ENCODE measurements around the gene HIPK3. TPM values are rescaled to one million over a fixed set of nuclear protein-coding genes. Genes with fewer than 3 reads are reported as not detected.
"Not testable (repeated sequence)": the region's sequence is repeated elsewhere in the genome, so short reads cannot be mapped to it uniquely, and the experiment has no call there.

Gene HIPK3
- polyA plus RNA-seq, 4 donors: 9.5 to 40.7 (median 20.0) TPM

GRCh38 chr11:33256031-33256812 lies 959 bp upstream of the HIPK3 start:
- 35 to 67% (median 63%) methylated on average over 12 of the region's 12 CpGs for WGBS, 3 donors
- peak overlapping the region; percentile 95 to 100 (median 100) for H3K27ac ChIP-seq (ENCODE audit: low read depth in 1 of 3, low read length in 2 of 3)
- H3K9me3 ChIP-seq (ENCODE audit: control insufficient read depth in 2 of 2, insufficient read depth in 1 of 2, low read depth in 1 of 2, low read length in 1 of 2): no peaks in the 10 kb centered on the region
- no peaks in the 10 kb centered on the region for H3K27me3 ChIP-seq (ENCODE audit: control insufficient read depth in 3 of 3, insufficient read depth in 3 of 3, low read length in 3 of 3)
- DNase-seq (no peak), FAIRE-seq (no peak)
- H3K4me1 ChIP-seq (ENCODE audit: control insufficient read depth in 3 of 3, insufficient read depth in 2 of 3, low read depth in 1 of 3, low read length in 2 of 3): peaks cover 0 to 4% (median 2%) of the 10 kb centered on the region in 3 donors
- no peaks in the 10 kb centered on the region for H3K36me3 ChIP-seq (ENCODE audit: control insufficient read depth in 3 of 3, insufficient read depth in 2 of 3, low read depth in 1 of 3, low read length in 3 of 3)
- peak overlapping the region in 2 of 3 donors; percentile 80 to 94 for H3K4me3 ChIP-seq (ENCODE audit: low read depth in 1 of 3, low read length in 3 of 3)

- WGBS, 3 donors: 2 to 3% (median 3%) methylated on average over 15 to 16 of the region's 16 CpGs
- Histone ChIP-seq H3K4me3 (ENCODE audit: low read depth in 1 of 3, low read length in 3 of 3) (peak overlapping the region; percentile 80 to 94 (median 94)), H3K36me3 (ENCODE audit: control insufficient read depth in 3 of 3, insufficient read depth in 2 of 3, low read depth in 1 of 3, low read length in 3 of 3) (no peaks in the 10 kb centered on the region), H3K4me1 (ENCODE audit: control insufficient read depth in 3 of 3, insufficient read depth in 2 of 3, low read depth in 1 of 3, low read length in 2 of 3) (peaks cover 0 to 4% (median 2%) of the 10 kb centered on the region in 3 donors), H3K27me3 (ENCODE audit: control insufficient read depth in 3 of 3, insufficient read depth in 3 of 3, low read length in 3 of 3) (no peaks in the 10 kb centered on the region), H3K9me3 (ENCODE audit: control insufficient read depth in 2 of 2, insufficient read depth in 1 of 2, low read depth in 1 of 2, low read length in 1 of 2) (no peaks in the 10 kb centered on the region), H3K27ac (ENCODE audit: low read depth in 1 of 3, low read length in 2 of 3) (peak overlapping the region; percentile 95 to 100 (median 100))
- FAIRE-seq: no peak
- no peak for DNase-seq
Observed at GRCh38 chr11:33256813-33257159, 395 bp upstream of the HIPK3 start.

- Histone ChIP-seq H3K4me1 (ENCODE audit: control insufficient read depth in 3 of 3, insufficient read depth in 2 of 3, low read depth in 1 of 3, low read length in 2 of 3) (peaks cover 0 to 9% (median 2%) of the 10 kb centered on the region in 3 donors), H3K27me3 (ENCODE audit: control insufficient read depth in 3 of 3, insufficient read depth in 3 of 3, low read length in 3 of 3) (no peaks in the 10 kb centered on the region), H3K9me3 (ENCODE audit: control insufficient read depth in 2 of 2, insufficient read depth in 1 of 2, low read depth in 1 of 2, low read length in 1 of 2) (no peaks in the 10 kb centered on the region), H3K4me3 (ENCODE audit: low read depth in 1 of 3, low read length in 3 of 3) (peak overlapping the region; percentile 93 to 94 (median 94)), H3K36me3 (ENCODE audit: control insufficient read depth in 3 of 3, insufficient read depth in 2 of 3, low read depth in 1 of 3, low read length in 3 of 3) (no peaks in the 10 kb centered on the region), H3K27ac (ENCODE audit: low read depth in 1 of 3, low read length in 2 of 3) (peak overlapping the region; percentile 99 to 100 (median 100))
- FAIRE-seq (no peak), DNase-seq (peak; percentile 76 to 93)
- 0 to 1% (median 0%) methylated on average over 40 to 83 of the region's 83 CpGs for WGBS, 3 donors
Observed at GRCh38 chr11:33257897-33258630, 883 bp downstream of the HIPK3 start.

GRCh38 chr11:33258631-33259205 lies 1.5 kb downstream of the HIPK3 start:
- DNase-seq (peak in 1 of 2 donors; percentile 65), FAIRE-seq (no peak)
- Histone ChIP-seq H3K4me3 (ENCODE audit: low read depth in 1 of 3, low read length in 3 of 3) (peak overlapping the region; percentile 93 to 94 (median 94)), H3K9me3 (ENCODE audit: control insufficient read depth in 2 of 2, insufficient read depth in 1 of 2, low read depth in 1 of 2, low read length in 1 of 2) (no peaks in the 10 kb centered on the region), H3K36me3 (ENCODE audit: control insufficient read depth in 3 of 3, insufficient read depth in 2 of 3, low read depth in 1 of 3, low read length in 3 of 3) (no peaks in the 10 kb centered on the region), H3K4me1 (ENCODE audit: control insufficient read depth in 3 of 3, insufficient read depth in 2 of 3, low read depth in 1 of 3, low read length in 2 of 3) (peaks cover 0 to 10% (median 7%) of the 10 kb centered on the region in 3 donors), H3K27ac (ENCODE audit: low read depth in 1 of 3, low read length in 2 of 3) (peak overlapping the region; percentile 99 to 100 (median 100)), H3K27me3 (ENCODE audit: control insufficient read depth in 3 of 3, insufficient read depth in 3 of 3, low read length in 3 of 3) (no peaks in the 10 kb centered on the region)
- 0 to 1% (median 1%) methylated on average over 14 of the region's 14 CpGs for WGBS, 3 donors

GRCh38 chr11:33259869-33260268 lies 2.7 kb downstream of the HIPK3 start:
- Histone ChIP-seq H3K4me3 (ENCODE audit: low read depth in 1 of 3, low read length in 3 of 3) (peak overlapping the region in 1 of 3 donors; percentile 38), H3K9me3 (ENCODE audit: control insufficient read depth in 2 of 2, insufficient read depth in 1 of 2, low read depth in 1 of 2, low read length in 1 of 2) (no peaks in the 10 kb centered on the region), H3K4me1 (ENCODE audit: control insufficient read depth in 3 of 3, insufficient read depth in 2 of 3, low read depth in 1 of 3, low read length in 2 of 3) (peaks cover 0 to 12% (median 7%) of the 10 kb centered on the region in 3 donors), H3K27me3 (ENCODE audit: control insufficient read depth in 3 of 3, insufficient read depth in 3 of 3, low read length in 3 of 3) (no peaks in the 10 kb centered on the region), H3K36me3 (ENCODE audit: control insufficient read depth in 3 of 3, insufficient read depth in 2 of 3, low read depth in 1 of 3, low read length in 3 of 3) (no peaks in the 10 kb centered on the region), H3K27ac (ENCODE audit: low read depth in 1 of 3, low read length in 2 of 3) (peak overlapping the region in 1 of 3 donors; percentile 17)
- no peak for FAIRE-seq
- no peak for DNase-seq
- WGBS, 3 donors: 12 to 37% (median 25%) methylated on average over 2 of the region's 2 CpGs

- H3K9me3 ChIP-seq (ENCODE audit: control insufficient read depth in 2 of 2, insufficient read depth in 1 of 2, low read depth in 1 of 2, low read length in 1 of 2); DNase-seq; H3K4me3 ChIP-seq (ENCODE audit: low read depth in 1 of 3, low read length in 3 of 3); FAIRE-seq; H3K27ac ChIP-seq (ENCODE audit: low read depth in 1 of 3, low read length in 2 of 3); H3K27me3 ChIP-seq (ENCODE audit: control insufficient read depth in 3 of 3, insufficient read depth in 3 of 3, low read length in 3 of 3); H3K36me3 ChIP-seq (ENCODE audit: control insufficient read depth in 3 of 3, insufficient read depth in 2 of 3, low read depth in 1 of 3, low read length in 3 of 3): not testable (repeated sequence)
- peaks cover 0 to 10% (median 7%) of the 10 kb centered on the region in 3 donors for H3K4me1 ChIP-seq (ENCODE audit: control insufficient read depth in 3 of 3, insufficient read depth in 2 of 3, low read depth in 1 of 3, low read length in 2 of 3)
- WGBS, 3 donors: 79 to 98% (median 93%) methylated on average over 1 of the region's 1 CpG
Observed at GRCh38 chr11:33261350-33261749, 4.2 kb downstream of the HIPK3 start.

GRCh38 chr11:33262011-33262645 lies 4.9 kb downstream of the HIPK3 start:
- Histone ChIP-seq H3K27me3 (ENCODE audit: control insufficient read depth in 3 of 3, insufficient read depth in 3 of 3, low read length in 3 of 3) (no peaks in the 10 kb centered on the region), H3K27ac (ENCODE audit: low read depth in 1 of 3, low read length in 2 of 3) (no peak overlapping the region), H3K9me3 (ENCODE audit: control insufficient read depth in 2 of 2, insufficient read depth in 1 of 2, low read depth in 1 of 2, low read length in 1 of 2) (no peaks in the 10 kb centered on the region), H3K36me3 (ENCODE audit: control insufficient read depth in 3 of 3, insufficient read depth in 2 of 3, low read depth in 1 of 3, low read length in 3 of 3) (peaks cover 0 to 3% (median 0%) of the 10 kb centered on the region in 3 donors), H3K4me1 (ENCODE audit: control insufficient read depth in 3 of 3, insufficient read depth in 2 of 3, low read depth in 1 of 3, low read length in 2 of 3) (peaks cover 0 to 11% (median 7%) of the 10 kb centered on the region in 3 donors), H3K4me3 (ENCODE audit: low read depth in 1 of 3, low read length in 3 of 3) (no peak overlapping the region)
- FAIRE-seq (no peak), DNase-seq (no peak)

GRCh38 chr11:33263549-33263948 lies 6.4 kb downstream of the HIPK3 start:
- H3K36me3 ChIP-seq (ENCODE audit: control insufficient read depth in 3 of 3, insufficient read depth in 2 of 3, low read depth in 1 of 3, low read length in 3 of 3): peaks cover 0 to 3% (median 0%) of the 10 kb centered on the region in 3 donors
- no peaks in the 10 kb centered on the region for H3K27me3 ChIP-seq (ENCODE audit: control insufficient read depth in 3 of 3, insufficient read depth in 3 of 3, low read length in 3 of 3)
- H3K4me1 ChIP-seq (ENCODE audit: control insufficient read depth in 3 of 3, insufficient read depth in 2 of 3, low read depth in 1 of 3, low read length in 2 of 3): peaks cover 0 to 11% (median 7%) of the 10 kb centered on the region in 3 donors
- no peak for FAIRE-seq
- no peak for DNase-seq
- no peaks in the 10 kb centered on the region for H3K9me3 ChIP-seq (ENCODE audit: control insufficient read depth in 2 of 2, insufficient read depth in 1 of 2, low read depth in 1 of 2, low read length in 1 of 2)
- H3K4me3 ChIP-seq (ENCODE audit: low read depth in 1 of 3, low read length in 3 of 3): no peak overlapping the region
- 71 to 91% (median 80%) methylated on average over 2 of the region's 2 CpGs for WGBS, 3 donors
- no peak overlapping the region for H3K27ac ChIP-seq (ENCODE audit: low read depth in 1 of 3, low read length in 2 of 3)
